ENCODE results near the gene TTC39B.

TTC39B gene

GRCh38 chr9:15158064-15158463, 149.0 kb downstream of the TTC39B start:
- no peak for DNase-seq (ENCODE audit: insufficient read length, low spot score)
- TF ChIP-seq CTCF (IDR thresholded peaks at IDR 0.05; ENCODE audit: insufficient read depth, missing control alignments) = no peak
- no peak for FAIRE-seq

GRCh38 chr9:15157381-15157780, 149.6 kb downstream of the TTC39B start:
- TF ChIP-seq CTCF (IDR thresholded peaks at IDR 0.05; ENCODE audit: insufficient read depth, missing control alignments) = no peak
- no peak for FAIRE-seq
- DNase-seq (ENCODE audit: insufficient read length, low spot score) = no peak

GRCh38 chr9:15156241-15156640, 150.8 kb downstream of the TTC39B start:
- no peak for DNase-seq (ENCODE audit: insufficient read length, low spot score)
- no peak for FAIRE-seq
- TF ChIP-seq CTCF (IDR thresholded peaks at IDR 0.05; ENCODE audit: insufficient read depth, missing control alignments) = no peak

GRCh38 chr9:15155826-15156225, 151.2 kb downstream of the TTC39B start:
- FAIRE-seq (no peak), DNase-seq (ENCODE audit: insufficient read length, low spot score) (no peak)
- TF ChIP-seq CTCF (IDR thresholded peaks at IDR 0.05; ENCODE audit: insufficient read depth, missing control alignments) = no peak

GRCh38 chr9:15155323-15155722, 151.7 kb downstream of the TTC39B start:
- FAIRE-seq = no peak
- TF ChIP-seq CTCF (IDR thresholded peaks at IDR 0.05; ENCODE audit: insufficient read depth, missing control alignments) = no peak
- DNase-seq (ENCODE audit: insufficient read length, low spot score) = no peak

- no peak for FAIRE-seq
- DNase-seq (ENCODE audit: insufficient read length, low spot score) = no peak
- TF ChIP-seq CTCF (IDR thresholded peaks at IDR 0.05; ENCODE audit: insufficient read depth, missing control alignments) = no peak
Measured at GRCh38 chr9:15154677-15155076, 152.3 kb downstream of the TTC39B start.

- no peak for TF ChIP-seq CTCF (IDR thresholded peaks at IDR 0.05; ENCODE audit: insufficient read depth, missing control alignments)
- FAIRE-seq (no peak), DNase-seq (ENCODE audit: insufficient read length, low spot score) (no peak)
Measured at GRCh38 chr9:15153961-15154360, 153.1 kb downstream of the TTC39B start.
